Camera-type eye (tissue), 1 donor: ENCODE measurements around the gene ASCL4. TPM values are rescaled to one million over a fixed set of nuclear protein-coding genes. Genes with fewer than 3 reads are reported as not detected.

Experiments
- total RNA-seq: library from RNA; depleted of rRNA; stranded (reverse); fragments of >200 nt; gene quantifications from one replicate; pipeline ENCODE4 v1.2.3, GENCODE V29; 2014

ASCL4 gene
- 0.22 TPM for total RNA-seq

GRCh38 chr12:107774349-107775029 lies at the start of gene ASCL4:
TSS of gene ASCL4 (plus strand) at chr12:107774704. CDS start at chr12:107775219, 515 bp downstream.

GRCh38 chr12:107760809-107761501 lies 13.5 kb upstream of the ASCL4 start, which contains the start of gene PRDM4:
TSS of gene PRDM4 (minus strand) at chr12:107761137. CDS start at chr12:107760515, 622 bp downstream.

Other genes with a start within 250 kb of the ASCL4 start
- gene PWP1, start 88.9 kb upstream of the ASCL4 start, total RNA-seq, result 74.9 TPM
- 30.1 TPM for gene PRDM4, start 13.6 kb upstream of the ASCL4 start, total RNA-seq